Measurements from ENCODE around the gene NLGN1.
"Not testable (repeated sequence)": the region's sequence is repeated elsewhere in the genome, so short reads cannot be mapped to it uniquely, and the experiment has no call there.

The NLGN1 gene

GRCh38 chr3:173439004-173439403 lies 41.5 kb downstream of the NLGN1 start:
- no peak for DNase-seq

GRCh38 chr3:173440514-173440913 lies 43.0 kb downstream of the NLGN1 start:
- DNase-seq: no peak

- DNase-seq: not testable (repeated sequence)
These were observed 54.0 kb downstream of the NLGN1 start for GRCh38 chr3:173451561-173451960.

GRCh38 chr3:173463250-173463649 lies 65.7 kb downstream of the NLGN1 start:
- no peak for DNase-seq

- DNase-seq: no peak
These were observed 67.6 kb downstream of the NLGN1 start for GRCh38 chr3:173465112-173465511.

GRCh38 chr3:173465898-173466678 lies 68.5 kb downstream of the NLGN1 start:
- DNase-seq: no peak

DNA sequence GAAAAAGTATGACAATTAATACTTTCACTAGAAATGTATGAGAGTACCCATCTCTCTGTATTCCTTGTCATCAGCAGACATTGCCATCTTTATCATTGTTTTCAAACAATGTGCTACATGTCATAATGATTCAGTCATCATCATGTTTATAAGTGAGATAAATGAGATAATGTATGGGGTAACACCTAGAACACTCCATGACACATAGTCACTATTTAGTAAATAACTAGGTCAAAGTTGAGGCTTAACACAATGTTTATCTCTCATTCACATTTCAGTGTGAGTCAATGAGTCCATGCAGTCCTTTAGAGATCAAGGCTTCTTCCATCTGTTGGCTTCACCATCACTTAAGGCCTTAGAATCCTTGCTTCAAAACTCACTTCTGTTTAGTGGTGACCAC lies 70.0 kb downstream of the NLGN1 start:
- DNase-seq: no peak

GRCh38 chr3:173473237-173473636 lies 75.7 kb downstream of the NLGN1 start:
- no peak for DNase-seq

DNA sequence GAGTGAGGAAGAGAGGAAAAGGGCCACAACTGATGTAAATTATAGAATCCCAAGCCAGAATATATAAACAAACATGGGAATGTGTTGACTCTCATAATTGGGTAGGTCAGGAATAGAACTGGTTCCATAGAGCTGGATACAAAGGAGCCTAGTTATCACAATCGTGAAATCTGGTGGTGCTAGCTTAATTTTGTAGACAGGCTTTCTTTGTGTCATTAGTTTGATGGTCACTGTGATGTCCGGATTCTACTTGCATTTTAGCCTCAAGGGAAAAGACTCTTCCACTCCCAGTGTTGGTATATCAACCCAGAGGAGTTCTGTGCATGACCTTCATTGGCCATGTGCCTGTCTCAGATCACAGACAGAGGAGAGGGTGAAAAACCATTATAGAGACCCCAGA lies 81.8 kb downstream of the NLGN1 start:
- DNase-seq: no peak

DNA sequence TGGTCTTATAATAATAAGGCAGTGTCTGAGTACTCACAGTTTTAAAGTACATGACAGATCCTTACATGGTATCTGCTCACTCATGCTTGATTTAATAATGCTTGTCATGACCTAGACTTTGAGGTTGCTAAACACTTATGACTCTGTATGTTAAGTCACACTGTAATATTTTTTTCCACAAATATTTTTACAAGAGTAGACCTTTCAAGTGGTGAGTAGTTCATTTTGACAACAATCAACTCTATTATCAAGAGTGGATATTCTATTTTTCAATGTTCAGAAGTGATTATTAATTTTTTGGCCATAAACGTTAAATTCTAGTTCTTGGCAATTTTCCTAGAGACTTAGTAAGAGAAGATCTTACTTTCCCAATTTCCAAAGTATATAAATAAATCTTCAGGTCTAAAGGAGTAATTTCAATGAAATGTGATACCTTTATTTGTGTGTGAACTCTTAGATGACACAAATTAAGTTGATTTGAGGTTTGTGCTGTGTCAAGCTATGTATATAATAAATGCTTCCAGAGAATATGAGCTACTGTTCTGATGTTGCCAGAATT lies 104.5 kb downstream of the NLGN1 start:
- no peak for DNase-seq

DNA sequence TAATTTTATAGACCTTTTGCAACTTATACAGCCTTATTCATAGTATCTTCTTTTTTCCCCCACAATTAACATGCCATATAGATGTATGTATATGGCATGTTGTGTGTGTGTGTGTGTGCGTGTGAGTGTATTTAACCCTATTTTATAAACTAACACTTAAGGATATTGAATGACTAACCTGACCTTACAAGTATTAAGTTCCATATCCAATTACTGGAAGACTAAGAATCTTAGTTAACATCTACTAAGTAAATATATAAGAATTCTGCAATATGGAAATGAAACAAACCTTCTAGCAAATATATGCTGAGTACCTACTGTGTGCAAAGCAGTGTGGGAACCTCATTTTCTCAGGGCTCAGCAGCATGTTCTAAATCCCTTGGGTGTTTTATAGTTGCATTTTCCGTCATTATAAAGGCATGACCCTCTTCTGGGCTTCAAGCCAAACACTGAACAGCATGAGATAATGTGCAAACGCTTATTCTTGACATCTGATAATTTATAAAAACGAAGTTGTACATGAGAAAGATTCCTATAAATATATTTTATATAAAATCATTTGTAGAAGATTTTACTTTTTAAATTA lies 105.5 kb downstream of the NLGN1 start:
- DNase-seq: no peak

- no peak for DNase-seq
These were observed 113.0 kb downstream of the NLGN1 start for GRCh38 chr3:173510565-173510964.

DNA sequence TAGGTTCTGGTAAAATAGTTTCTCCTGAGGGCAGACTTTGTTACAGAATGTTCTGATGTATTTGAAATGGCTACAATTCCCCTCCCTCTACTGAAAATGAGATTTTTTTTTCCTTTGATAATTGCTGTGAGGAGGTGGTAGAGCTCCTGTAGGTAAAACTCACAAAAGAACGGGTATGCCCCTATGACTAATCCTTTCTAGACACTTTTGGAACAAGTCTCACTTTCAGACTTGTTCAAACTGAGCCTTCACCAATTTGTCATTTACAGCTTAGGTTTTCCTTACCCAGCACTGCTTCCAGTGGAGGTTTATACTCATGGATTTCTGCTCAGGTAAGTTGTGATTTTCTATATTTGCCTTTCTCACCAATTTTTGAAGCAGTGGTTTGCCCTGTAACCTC lies 115.6 kb downstream of the NLGN1 start:
- no peak for DNase-seq

DNA sequence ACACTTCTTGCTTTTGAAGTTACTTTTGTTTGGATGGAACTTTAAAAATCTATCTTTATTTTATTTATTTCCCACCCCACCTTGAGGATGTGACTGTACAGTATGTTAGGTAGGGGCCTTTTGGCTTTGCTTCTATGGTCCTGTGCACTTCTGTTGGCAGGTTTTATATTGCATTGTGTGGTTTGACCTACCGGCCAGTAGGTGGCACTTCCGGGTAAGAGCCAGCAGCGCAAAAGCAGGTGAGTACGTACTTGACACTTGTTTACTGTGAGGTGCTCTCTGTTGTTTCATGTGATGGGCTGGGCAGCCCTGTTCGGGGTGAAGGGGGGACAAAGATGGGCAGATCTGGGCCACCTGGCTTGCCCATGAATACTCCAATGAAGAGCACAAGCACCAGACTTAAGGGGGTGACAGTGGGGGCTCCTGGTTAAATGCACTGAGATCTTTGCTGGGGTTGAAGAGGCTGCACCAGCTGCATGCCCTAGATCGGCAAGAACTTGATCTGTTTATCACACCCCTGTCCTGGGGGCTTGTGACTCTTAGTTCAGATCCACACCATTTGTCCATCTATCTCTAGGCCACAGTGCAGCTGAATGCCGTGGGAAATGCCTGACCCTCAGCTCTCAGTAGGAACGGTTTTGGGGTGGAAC lies 131.6 kb downstream of the NLGN1 start:
- no peak for DNase-seq

GRCh38 chr3:173531602-173532001 lies 134.1 kb downstream of the NLGN1 start:
- no peak for DNase-seq

DNA sequence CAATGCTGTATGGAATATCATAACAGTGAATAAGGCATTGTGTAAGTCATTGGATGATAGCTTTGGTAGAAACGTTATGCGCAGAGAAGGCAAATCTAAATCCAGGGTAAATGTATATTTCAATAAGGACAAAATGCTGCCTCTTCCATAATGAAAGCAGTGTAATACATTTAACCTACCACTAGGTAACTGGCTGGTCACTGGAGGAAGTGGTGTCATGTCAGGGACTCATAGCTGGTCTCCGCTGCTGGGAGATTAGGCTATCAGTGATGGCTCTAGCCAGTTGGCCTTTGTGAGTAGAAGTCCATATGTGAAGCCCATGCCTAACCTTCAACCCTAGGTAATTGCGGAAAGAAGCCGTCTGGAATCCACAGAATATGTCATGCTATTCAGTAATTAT lies 140.9 kb downstream of the NLGN1 start:
- no peak for DNase-seq

- DNase-seq: not testable (repeated sequence)
These were observed 148.0 kb downstream of the NLGN1 start for GRCh38 chr3:173545590-173545989.

DNA sequence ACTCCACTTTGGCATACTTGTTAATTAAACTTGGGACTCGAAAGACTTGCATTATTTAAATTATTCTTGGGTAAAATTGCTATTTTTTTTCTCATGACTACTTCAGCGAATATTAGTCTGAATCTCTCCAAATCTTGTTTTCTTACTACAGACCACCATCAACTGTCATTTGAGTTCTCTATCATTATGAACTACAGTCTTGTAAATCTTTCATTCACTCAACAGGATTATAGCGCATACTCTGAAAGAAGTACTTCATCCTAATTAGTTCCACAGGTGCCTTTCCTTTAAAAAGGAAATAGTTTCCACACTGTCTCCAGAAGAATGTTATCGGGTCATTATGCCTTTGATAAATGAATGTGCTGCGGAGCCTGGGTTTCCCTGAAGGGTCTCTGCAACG lies 149.5 kb downstream of the NLGN1 start:
- DNase-seq: no peak

- no peak for DNase-seq
These were observed 150.7 kb downstream of the NLGN1 start for GRCh38 chr3:173548261-173548660.

- DNase-seq: no peak
These were observed 155.0 kb downstream of the NLGN1 start for GRCh38 chr3:173552526-173552925.

GRCh38 chr3:173553635-173554280 lies 156.2 kb downstream of the NLGN1 start:
- DNase-seq: no peak

- no peak for DNase-seq
These were observed 159.0 kb downstream of the NLGN1 start for GRCh38 chr3:173556546-173556945.

DNA sequence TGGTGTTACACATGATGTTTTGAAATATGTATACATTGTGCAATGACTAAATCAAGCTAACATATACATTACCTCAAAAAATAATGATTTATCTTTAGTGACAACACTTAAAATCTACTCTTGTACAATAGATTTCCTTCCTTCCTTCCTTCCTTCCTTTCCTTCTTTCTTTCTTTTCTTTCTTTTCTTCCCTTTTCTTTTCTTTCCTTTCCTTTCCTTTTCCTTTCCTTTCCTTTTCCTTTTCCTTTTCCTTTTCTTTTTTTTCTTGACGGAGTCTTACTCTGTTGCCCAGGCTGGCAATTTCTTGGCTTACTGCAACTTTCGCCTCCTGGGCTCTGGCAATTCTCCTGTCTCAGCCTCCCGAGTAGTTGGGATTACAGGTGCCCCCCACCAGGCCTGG lies 170.5 kb downstream of the NLGN1 start:
- no peak for DNase-seq
